Inflammatory macrophage treated with lipopolysaccharide for 1 hour (primary cell): ENCODE data around the gene HSF2BP.
"Not testable (repeated sequence)": the region's sequence is repeated elsewhere in the genome, so short reads cannot be mapped to it uniquely, and the experiment has no call there.

Experiments used
- DNase-seq, 2 donors: peaks; one replicate each; pipeline ENCODE4 v3.0.0-alpha.2; 2020 to 2022

The HSF2BP gene

GRCh38 chr21:43616861-43617260, 42.4 kb downstream of the HSF2BP start:
- DNase-seq = not testable (repeated sequence)

- no peak for DNase-seq
Measured at GRCh38 chr21:43614839-43615238, 44.4 kb downstream of the HSF2BP start.

- DNase-seq = peak in 1 of 2 donors; percentile 25
Measured at GRCh38 chr21:43613755-43614638, 45.3 kb downstream of the HSF2BP start.

DNA sequence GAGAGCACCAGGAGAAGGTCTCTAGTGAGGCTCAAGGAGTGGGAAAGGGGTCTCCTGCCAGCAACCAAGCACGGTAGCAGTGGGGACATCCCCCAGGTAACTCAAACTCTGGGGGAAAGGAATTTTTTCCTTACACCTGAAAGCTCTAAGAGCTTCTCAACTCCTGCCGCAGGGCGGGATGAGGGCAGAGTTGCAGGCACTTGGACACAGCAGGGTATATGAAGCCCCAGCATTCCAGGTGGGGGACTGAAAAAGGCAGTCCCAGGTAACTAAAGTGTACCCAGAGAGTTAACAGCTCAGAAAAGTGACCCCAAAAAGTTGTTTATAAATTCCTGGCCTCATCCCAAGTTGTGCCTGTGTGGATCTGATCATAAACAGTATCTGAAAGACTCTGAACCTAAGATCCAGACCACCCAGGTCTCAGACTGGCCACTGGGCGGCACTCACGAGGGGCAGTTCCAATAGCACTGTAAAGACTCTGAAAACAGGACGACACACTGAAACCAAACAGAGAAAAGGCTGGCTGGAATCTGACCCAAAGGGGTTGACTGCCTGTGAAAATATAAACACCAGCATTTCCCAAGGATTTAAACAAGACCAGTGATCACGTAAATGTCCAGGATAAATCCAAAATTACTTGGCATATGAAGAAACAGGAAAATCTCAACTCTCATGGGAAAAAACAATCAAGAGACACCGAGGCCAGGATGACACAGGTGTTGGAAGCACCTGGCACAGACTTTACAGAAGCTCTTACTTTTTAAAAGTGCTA, 47.5 kb downstream of the HSF2BP start:
- DNase-seq = peak in 1 of 2 donors; percentile 67

DNA sequence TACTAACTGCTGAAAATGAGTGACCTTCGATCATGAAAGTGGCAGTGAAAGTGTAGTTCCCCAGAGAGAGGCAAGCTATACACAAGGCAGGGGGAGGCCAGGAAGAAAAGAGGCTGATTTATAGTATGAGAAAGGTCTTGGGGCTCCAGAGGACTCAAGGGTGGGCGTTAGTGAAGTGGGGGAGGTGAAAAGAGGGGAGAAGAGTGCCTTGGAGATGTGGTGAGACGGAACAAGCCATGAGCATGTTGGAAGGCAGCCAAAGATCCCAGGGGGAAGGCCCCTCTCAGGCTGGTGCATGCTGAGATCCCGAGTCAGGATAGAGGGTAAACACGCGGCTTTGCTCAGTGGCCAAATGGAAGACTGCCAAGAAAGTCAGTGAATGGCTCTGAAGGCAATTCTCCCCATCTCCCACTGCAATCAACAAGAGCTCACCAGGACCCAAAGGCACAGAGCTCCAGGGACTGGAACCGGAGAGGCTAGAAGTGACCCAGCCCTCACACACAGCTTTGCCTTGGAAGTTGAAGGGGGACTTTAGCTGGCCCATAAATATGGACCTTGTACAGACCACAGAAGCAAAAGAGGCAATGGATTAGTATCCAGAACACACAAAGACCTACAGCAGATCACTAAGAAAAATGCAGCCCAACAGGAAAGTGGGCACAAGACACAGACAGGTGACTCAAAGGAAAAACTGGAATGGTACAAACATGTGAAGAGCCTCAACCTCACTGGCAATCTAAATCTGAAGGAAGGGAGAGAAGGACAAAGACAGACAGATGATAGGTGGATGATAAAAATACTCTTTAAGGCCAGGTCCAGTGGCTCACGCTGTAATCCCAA, 49.6 kb downstream of the HSF2BP start:
- no peak for DNase-seq

DNA sequence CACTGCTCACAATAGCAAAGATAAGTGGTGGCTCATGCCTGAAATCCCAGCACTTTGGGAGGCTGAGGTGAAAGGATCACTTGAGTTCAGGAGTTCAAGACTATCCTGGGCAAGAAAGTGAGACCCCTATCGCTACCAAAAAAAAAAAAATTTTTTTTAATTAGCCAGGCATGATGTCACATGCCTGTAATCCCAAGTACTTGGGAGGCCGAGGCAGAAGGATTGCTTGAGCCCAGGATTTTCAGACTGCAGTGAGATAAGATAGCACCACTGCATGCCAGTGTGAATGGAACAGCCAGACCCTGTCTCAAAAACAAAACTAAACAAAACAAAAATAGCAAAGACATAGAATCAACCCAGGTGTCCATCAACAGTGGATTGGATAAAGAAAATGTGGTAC, 50.6 kb downstream of the HSF2BP start:
- DNase-seq = no peak

DNA sequence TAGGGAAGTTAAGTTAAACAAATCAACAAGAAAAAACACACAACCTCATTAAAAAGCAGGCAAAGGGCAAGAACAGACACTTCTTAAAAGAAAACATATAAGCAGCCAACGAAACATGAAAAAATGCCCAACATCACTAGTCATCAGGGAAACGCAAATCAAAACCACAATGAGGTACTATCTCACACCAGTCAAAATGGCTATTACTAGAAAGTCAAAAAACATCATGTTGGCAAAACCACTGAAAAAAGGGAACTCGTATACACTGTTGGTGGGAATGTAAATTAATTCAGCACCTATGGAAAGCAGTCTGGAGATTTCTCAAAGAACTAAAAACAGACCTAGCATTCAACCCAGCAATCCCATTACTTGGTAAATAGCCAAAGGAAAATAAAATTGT, 51.1 kb downstream of the HSF2BP start:
- peak; percentile 54 for DNase-seq

DNA sequence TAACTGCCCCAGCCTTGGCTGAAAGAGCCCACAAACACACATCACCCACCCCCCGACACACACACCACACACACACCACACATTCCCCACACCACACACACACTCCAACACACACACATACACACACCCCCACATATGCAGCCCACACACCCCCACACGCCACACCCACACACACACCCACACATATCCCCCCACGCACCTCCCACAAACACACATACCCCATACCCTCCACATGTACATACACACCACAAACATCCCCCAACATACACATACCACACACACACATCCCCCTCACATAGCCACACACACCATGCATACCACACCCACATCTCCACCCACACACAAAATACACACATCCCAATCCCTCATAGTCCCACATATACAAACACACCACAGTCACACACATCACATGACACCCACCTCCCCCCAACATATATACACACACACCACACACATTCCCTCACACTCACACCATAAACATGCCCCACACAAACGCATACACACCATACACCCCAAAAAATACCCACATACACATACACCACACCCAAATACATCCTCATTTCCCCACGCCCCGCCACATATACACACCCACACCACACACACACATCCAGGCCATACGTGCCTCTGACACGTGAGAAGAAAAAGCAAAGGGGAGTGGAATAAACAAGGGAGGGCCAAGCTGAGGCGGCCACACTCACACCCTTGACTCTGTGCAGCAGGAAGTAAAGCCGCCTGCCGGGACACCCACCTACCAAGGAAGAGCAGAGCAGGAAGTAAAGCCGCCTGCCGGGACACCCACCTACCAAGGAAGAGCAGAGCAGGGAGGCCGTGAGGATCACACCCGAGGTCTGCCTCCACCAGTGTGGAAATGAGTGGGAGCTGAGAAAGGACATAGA, 53.7 kb downstream of the HSF2BP start:
- DNase-seq = peak; percentile 28 to 52

DNA sequence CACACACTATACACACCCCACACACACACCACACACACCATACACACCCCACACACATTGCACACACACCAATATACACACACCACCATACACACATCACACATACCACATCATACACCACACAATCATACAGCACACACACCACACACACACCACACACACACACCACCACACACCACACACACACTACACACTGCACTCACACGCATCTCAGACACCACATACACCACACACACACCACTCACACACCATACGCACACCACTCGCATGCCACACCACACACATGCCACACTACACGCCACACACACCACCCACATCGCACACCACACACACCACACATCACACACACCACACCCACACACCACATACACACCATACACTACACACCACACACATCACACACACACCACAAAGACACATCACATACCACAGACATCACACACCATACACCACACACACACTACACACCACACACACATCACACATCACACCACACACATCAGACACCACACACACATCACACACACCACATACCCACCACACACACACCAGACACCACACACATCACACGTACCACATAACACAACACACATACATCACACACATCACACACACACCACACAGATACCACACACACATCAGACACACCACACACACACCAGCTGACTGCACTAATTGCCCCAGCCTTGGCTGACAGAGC, 54.6 kb downstream of the HSF2BP start:
- DNase-seq = no peak

- DNase-seq = peak; percentile 44 to 69
Measured at GRCh38 chr21:43603641-43604504, 55.4 kb downstream of the HSF2BP start.

GRCh38 chr21:43603233-43603626, 56.1 kb downstream of the HSF2BP start:
- DNase-seq = peak; percentile 84 to 95

DNA sequence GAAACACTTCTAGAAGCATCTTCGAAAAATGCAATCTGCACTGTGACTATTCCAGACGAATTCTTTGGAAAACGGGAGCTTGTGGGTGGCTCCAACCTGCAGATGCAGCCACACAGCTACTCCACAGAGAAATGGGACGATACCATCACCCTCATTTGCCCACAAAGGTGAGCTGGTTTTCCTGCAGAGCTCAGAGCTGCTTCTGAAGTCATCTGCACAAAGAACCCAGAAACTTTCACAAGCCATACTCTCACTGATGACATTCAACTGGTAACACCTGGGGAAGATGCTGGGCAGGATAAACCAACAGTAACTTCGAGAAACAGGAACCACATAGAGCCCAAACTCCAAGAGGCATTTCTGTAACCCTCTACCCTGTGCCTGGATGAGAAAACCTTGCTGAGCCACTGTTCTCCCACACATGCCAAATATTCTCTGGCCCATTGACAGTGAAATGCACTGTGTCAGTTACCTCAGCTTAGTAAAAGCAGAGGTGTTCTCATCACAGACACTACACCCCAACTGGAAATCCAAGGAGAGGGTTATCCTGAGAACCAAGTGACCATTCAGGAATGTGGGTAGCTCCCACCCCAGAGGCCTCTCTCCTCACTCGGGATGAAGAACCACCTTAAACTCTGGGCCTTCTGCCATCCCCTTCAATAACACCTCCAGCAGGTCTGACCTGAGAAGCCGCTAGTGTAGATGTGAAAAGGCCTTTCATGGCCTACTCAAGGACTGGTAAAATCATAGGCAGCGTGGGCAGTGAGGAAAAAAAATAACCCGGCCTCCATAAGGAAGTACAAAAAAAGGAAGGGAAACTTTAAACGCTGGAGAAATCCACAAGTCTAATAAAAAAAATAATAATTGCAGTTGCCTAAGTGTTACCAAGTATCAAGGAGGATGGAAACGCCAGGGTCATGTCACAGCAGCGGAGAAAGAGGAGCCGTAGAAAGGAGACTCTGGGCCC, 56.7 kb downstream of the HSF2BP start:
- peak; percentile 83 to 89 for DNase-seq

DNA sequence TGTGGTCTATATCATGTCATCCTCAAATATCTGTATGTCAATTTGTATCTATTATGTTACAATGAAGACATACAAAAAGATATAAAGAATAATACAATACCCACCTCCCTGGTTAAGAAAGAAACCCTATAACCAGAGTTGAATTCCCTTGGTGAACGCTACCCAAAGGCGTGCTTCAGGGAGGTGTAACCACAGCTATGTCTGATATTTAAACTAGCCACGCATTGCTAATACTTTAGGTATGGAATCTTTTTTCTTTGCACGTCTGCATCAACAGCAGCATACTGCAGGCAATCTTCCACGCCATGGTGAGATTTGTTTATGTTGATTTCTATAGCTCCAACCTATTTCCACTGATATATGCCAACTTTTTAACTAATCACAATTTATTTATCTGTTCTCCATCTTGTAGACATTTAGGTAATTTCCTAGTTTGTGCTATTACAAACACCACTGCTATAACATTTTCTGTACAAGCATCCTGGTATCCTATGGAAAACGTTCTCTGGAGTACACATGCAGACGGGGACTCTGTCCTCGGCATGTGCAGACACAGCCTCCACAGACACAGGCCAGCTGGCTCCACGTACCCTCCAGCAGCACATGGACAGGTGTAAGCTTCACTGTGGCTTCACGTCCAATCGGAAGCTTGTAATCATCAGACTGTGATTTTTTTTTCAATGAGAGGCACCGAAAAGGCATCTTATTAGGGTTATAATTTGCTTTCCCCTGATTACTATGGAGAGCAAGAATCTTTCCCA, 58.5 kb downstream of the HSF2BP start:
- DNase-seq = no peak

DNA sequence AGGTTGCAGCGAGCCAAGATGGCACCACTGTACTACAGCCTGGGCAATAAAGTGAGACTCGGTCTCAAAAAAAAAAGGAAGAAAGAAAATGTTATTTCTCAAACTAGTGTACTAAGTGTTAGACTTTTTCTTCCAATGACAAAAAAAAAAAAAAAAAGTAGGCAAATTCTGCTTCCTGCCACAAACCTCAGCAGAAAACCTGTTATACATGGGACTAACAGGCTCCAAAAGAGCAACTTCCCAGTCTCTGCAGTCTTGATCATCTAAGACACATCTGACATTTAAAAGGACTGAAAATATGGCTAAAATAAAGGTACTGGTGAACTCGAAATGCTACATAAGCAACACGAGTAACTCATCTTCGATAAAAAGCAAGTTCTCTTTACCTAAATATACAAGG, 59.6 kb downstream of the HSF2BP start:
- DNase-seq = no peak

DNA sequence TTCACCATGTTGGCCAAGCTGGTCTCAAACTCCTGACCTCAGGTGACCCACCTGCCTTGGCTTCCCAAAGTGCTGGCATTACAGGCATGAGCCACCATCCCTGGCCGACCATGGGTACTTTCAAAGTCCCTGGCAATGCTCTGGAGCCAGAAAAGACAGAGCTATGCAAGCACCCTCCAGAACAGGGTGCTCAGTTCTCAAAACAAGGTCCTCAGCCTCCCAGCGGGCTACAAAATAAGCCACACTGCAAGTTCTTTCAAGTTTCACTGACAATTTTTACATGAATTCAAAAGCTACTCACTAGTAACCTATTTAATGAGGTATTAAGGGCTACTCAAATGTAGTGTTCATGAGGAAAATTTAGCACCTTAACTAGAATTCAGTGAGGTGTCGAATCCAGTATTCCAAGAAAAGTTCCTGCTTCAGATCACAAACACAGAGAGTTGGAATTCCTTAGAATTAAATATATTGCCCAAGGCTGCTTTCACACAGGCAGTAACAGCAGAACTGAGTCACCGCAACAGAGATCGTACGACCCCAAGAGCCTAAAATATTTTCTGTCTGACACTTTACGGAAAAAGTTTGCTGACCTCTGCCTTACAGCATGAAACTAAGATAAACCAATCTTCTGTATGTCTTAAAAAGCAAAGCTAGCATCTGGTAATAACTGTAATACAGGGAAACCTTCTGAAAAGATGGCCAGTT, 60.7 kb downstream of the HSF2BP start:
- DNase-seq = no peak

DNA sequence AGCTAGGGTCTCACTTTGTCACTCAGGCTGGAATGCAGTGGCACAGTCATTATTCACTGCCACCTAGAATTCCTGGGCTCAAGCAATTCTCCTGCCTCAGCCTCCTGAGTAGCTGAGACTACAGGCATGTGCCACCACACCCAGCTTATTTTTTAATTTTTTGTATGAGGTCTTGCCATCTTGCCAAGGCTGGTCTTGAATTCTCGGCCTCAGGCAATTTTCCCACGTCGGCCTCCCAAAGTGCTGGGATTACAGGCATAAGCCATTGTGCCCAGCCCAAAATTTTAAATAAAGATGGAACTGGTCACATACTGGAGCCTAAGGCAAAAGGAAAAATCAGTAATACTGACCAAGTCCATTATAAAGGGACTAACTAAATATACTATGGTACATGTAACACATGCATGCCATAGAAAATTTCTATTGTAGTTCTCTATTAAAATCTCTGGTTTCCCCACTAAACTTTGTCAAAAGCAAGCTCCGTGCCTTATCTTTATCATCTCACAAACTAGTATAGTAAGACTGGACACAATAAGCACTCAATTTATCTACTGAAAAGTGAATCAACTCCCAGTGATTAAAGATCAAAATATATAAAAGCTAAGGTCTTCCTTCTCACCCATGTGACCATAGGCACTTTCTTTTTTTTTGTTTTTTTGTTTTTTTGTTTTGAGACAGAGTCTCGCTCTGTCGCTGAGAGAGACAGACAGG, 61.6 kb downstream of the HSF2BP start:
- DNase-seq = no peak

- no peak for DNase-seq
Measured at GRCh38 chr21:43597052-43597451, 62.2 kb downstream of the HSF2BP start.
